Ovary (tissue), 9 donors: ENCODE data around the gene TMEM134. TPM values are rescaled to one million over a fixed set of nuclear protein-coding genes. Genes with fewer than 3 reads are reported as not detected.

ENCODE experiments used
- DNase-seq, 5 donors: peaks; one replicate each; pipeline ENCODE4 v3.0.0-alpha.2; 2019 to 2020
- H3K27ac ChIP-seq, 2 donors: fragments of 200-600 bp; one replicate each; pipeline versions ENCODE4 v1.5.1 to v1.8.0; 2019 to 2022
- H3K27me3 ChIP-seq: fragments of 200-600 bp; one replicate; pipeline ENCODE4 v1.8.0; 2022
- H3K36me3 ChIP-seq: fragments of 200-600 bp; sonication (generic); one replicate; pipeline ENCODE4 v1.5.1; 2019
- H3K4me1 ChIP-seq: one replicate; pipeline ENCODE4 v1.8.1; 2013; ENCODE audit warnings: mild to moderate bottlenecking, moderate library complexity; ENCODE audit not compliant: insufficient read depth
- H3K4me3 ChIP-seq: fragments of 200-600 bp; sonication (generic); one replicate; pipeline ENCODE4 v1.5.1; 2017
- H3K9me3 ChIP-seq, 2 donors: fragments of 200-600 bp in 1 of 2; sonication (generic) in 1 of 2; one replicate each; pipeline versions ENCODE4 v1.5.1 to v1.8.1; 2013 to 2019; ENCODE audit warnings: mild to moderate bottlenecking in 1 of 2, moderate library complexity in 1 of 2
- CTCF ChIP-seq, 3 donors: fragments of 450-650 bp in 2 of 3; fragments of 200-600 bp in 1 of 3; IDR thresholded peaks; one replicate each; pipeline versions ENCODE4 v1.5.1 to v1.8.0; 2016 to 2022; ENCODE audit warnings: antibody characterized with exemption in 3 of 3, mild to moderate bottlenecking in 1 of 3
- EP300 ChIP-seq: sonication (generic); formaldehyde crosslinking; IDR thresholded peaks from one replicate; pipeline ENCODE4 v1.6.1; 2017; ENCODE audit warnings: antibody characterized with exemption
- POLR2A ChIP-seq: fragments of 450-650 bp; IDR thresholded peaks from one replicate; pipeline ENCODE4 v1.6.1; 2017; ENCODE audit warnings: antibody characterized with exemption, mild to moderate bottlenecking, moderate library complexity
- WGBS, 3 donors: extraction: QIAGEN DNeasy Blood & Tissue Kit in 1 of 3; methylation state at CpG; one replicate each; pipeline versions ENCODE4 v1.1.5 to v1.1.7; 2013 to 2017; 5-methylcytosine and 5-hydroxymethylcytosine counted together
- intact Hi-C, 4 donors: fragments of 100-400 bp; cut with DNase I; formaldehyde crosslinking; loops; one replicate each; pipeline versions ENCODE4 v1.11.0 to v1.15.1; 2022 to 2023
- polyA plus RNA-seq, 2 donors: library from polyadenylated mRNA; stranded (reverse); fragments of 200-250 nt in 1 of 2; fragments of 350-450 nt in 1 of 2; fragmentation: Illumina TruSeq in 1 of 2; extraction: RNeasy Lipid Tissue Mini Kit (QIAGEN cat#74804) in 1 of 2; gene quantifications; one replicate each; pipeline ENCODE4 v1.2.3, GENCODE V29; 2013 to 2014
- total RNA-seq, 7 donors: library from RNA; depleted of rRNA in 2 of 7; stranded (reverse); fragments of >200 nt in 2 of 7; fragmentation: NEBNext Ultra II Directional in 3 of 7; extraction: Animal tissue kit (Norgen Biotek cat#: 25700) in 3 of 7; gene quantifications; one replicate each; pipeline versions ENCODE4 v1.1.0 to v1.2.4, GENCODE V29; 2016 to 2023
- donor health status: DM: no; HTN: no; CAD: no; lungs with moderate emphysema.
- donor health status: DM: no; HTN: no; CAD: no.
- donor health status: Bipolar disorder and iron deficiency.
- donor health status: DM: yes; HTN: yes; CAD: no.
- donor health status: DM: no; HTN: no; CAD: no.
- donor health status: DM: yes; HTN: yes; CAD: no.

Gene TMEM134
- total and polyA plus RNA-seq, 9 donors: 2.7 to 69.8 (median 44.3) TPM

- DNase-seq: no peak
Measured at GRCh38 chr11:67419325-67420049, 49.6 kb downstream of the TMEM134 start.

GRCh38 chr11:67418476-67419281 is 50.4 kb downstream of the TMEM134 start:
- no peak overlapping the region for H3K4me3 ChIP-seq
- WGBS, 3 donors: 80 to 85% (median 81%) methylated on average over 18 to 26 of the region's 26 CpGs
- no peaks in the 10 kb centered on the region for H3K27me3 ChIP-seq
- no peak overlapping the region for H3K27ac ChIP-seq
- no peak for TF ChIP-seq EP300
- no peak for TF ChIP-seq CTCF (IDR thresholded peaks at IDR 0.05)
- TF ChIP-seq POLR2A: no peak
- intact Hi-C loops: no loop called here
- H3K4me1 ChIP-seq: peaks cover 6% of the 10 kb centered on the region
- no peak for DNase-seq
- no peaks in the 10 kb centered on the region for H3K36me3 ChIP-seq
- H3K9me3 ChIP-seq: no peaks in the 10 kb centered on the region

More at GRCh38 chr11:67419325-67420049, 49.6 kb downstream of the TMEM134 start:
- Histone ChIP-seq H3K9me3 (no peaks in the 10 kb centered on the region), H3K36me3 (no peaks in the 10 kb centered on the region), H3K27me3 (no peaks in the 10 kb centered on the region), H3K4me3 (no peak overlapping the region), H3K4me1 (peaks cover 6% of the 10 kb centered on the region), H3K27ac (no peak overlapping the region)
- TF ChIP-seq EP300 (no peak), POLR2A (no peak), CTCF (IDR thresholded peaks at IDR 0.05) (no peak)
- intact Hi-C loops: no loop called here
- WGBS, 3 donors: 90 to 94% (median 91%) methylated on average over 19 to 21 of the region's 21 CpGs

- Histone ChIP-seq H3K4me1 (peaks cover 6% of the 10 kb centered on the region), H3K9me3 (no peaks in the 10 kb centered on the region), H3K27ac (no peak overlapping the region), H3K27me3 (peaks cover 2% of the 10 kb centered on the region), H3K36me3 (no peaks in the 10 kb centered on the region), H3K4me3 (no peak overlapping the region)
- WGBS, 3 donors: 70 to 88% (median 70%) methylated on average over 4 to 12 of the region's 12 CpGs
- intact Hi-C loops: no loop called here
- TF ChIP-seq CTCF (IDR thresholded peaks at IDR 0.05): no peak
- no peak for TF ChIP-seq EP300
- no peak for TF ChIP-seq POLR2A
- DNase-seq: no peak
Measured at GRCh38 chr11:67417425-67417824, 51.6 kb downstream of the TMEM134 start.

GRCh38 chr11:67416416-67417335 is 52.4 kb downstream of the TMEM134 start:
- no peaks in the 10 kb centered on the region for H3K36me3 ChIP-seq
- H3K27ac ChIP-seq: no peak overlapping the region
- TF ChIP-seq EP300 (no peak), CTCF (IDR thresholded peaks at IDR 0.05) (no peak), POLR2A (no peak)
- peaks cover 2% of the 10 kb centered on the region for H3K27me3 ChIP-seq
- WGBS, 3 donors: 60 to 63% (median 61%) methylated on average over 21 of the region's 21 CpGs
- no peaks in the 10 kb centered on the region for H3K9me3 ChIP-seq
- no peak for DNase-seq
- peaks cover 6% of the 10 kb centered on the region for H3K4me1 ChIP-seq
- no peak overlapping the region for H3K4me3 ChIP-seq
- intact Hi-C loops: no loop called here
